Measurements from ENCODE around the gene KRT81.

The KRT81 gene

DNA sequence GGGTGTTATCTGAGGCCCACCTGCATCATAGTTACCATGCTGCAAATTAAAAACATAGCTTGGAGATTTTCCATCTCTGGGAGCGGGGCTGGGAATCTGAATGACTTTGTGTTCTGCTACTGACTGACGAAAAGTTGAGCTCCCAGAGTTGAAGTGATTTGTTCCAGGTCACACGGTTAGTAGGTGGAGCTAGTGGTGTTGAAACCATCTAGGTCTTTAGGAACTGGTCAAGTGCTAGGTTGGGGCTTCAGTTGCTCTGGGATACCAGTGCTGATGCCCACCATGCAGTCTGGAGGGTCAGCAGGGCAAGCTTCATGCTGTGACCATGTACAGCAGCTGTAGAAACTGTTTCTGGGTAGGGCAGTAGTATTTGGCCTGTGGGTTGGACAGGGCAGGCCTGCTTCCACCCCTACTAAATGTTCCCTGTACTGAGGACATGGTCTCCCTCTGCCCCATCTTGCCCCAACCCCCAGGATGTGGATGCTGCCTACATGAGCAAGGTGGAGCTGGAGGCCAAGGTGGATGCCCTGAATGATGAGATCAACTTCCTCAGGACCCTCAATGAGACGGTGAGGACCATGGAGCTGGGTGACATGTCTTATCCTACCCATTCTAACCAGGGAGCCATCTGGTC, 53.0 kb downstream of the KRT81 start:
- DNase-seq, result no peak

DNA sequence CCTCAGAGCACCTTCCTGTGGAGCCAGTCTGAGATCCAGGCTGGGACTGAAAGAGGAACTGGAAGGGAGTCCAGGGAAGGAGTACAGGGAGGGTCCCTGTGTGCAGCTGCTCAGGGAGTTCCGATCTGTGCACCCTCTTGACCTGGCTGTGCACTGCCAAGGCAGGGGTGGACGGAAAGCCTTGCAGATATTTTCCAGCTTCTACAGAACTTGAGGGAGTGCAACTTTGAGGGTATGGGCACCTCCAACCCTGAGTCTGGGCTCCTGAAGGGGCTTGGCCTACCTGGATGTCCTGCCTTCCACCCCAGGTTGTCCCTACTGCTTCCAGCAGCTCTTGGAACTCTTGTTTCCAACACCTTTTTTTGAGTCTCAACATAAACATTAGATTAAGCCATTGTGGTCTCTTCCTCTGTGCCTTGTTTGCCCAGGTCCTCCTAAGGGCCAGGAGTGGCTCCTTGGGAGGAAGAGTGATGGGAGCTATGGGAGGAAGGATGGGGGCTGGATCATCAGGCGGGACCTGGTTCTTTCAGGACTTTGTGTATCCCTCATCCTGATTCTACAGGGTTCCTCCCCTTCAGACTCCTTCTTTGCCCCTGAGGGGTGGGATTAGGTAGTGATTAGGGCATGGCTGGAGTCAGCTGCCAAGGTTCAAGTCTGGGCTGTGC, 54.8 kb downstream of the KRT81 start:
- DNase-seq, result no peak
